ENCODE results near the gene FER. TPM values are rescaled to one million over a fixed set of nuclear protein-coding genes. Genes with fewer than 3 reads are reported as not detected.

FER gene
- total and polyA plus RNA-seq, 2 of the 8 experiments (the other 6 are each of a cell fraction or from before 2014, with no cell fraction given), result 1.3 to 15.8 TPM

DNA sequence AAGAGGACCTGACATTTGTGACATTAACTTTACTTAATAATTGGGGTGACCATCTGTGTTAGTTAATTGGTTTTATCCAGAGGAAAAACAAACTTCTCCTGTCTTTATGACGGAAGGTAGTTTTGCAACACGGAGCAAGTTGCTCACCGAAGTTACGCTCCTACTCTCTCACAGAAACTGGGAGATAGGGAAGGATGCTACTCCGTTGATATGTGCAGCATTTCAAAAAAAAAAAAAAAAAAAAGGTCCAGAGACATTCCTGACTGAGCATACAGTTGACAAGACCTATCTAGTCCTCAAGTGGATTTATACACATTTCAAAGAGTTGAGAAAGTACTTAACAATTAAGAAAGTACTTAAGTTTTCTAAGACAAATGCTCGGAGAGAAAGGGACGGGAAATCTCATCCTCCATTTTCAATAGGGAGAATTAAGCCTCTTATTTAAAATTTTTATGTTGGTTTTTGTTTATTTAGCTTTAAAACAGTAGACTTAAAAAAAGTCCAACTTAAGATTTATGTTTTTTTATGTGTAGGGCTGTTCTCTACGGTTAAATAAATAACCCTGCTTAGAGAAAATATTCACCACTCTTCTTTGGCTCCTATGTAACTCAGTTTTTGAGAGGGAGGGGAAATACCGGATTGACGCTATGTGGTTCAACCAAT, 455 bp upstream of the FER start (continued):
- TF ChIP-seq, protein P1, sequence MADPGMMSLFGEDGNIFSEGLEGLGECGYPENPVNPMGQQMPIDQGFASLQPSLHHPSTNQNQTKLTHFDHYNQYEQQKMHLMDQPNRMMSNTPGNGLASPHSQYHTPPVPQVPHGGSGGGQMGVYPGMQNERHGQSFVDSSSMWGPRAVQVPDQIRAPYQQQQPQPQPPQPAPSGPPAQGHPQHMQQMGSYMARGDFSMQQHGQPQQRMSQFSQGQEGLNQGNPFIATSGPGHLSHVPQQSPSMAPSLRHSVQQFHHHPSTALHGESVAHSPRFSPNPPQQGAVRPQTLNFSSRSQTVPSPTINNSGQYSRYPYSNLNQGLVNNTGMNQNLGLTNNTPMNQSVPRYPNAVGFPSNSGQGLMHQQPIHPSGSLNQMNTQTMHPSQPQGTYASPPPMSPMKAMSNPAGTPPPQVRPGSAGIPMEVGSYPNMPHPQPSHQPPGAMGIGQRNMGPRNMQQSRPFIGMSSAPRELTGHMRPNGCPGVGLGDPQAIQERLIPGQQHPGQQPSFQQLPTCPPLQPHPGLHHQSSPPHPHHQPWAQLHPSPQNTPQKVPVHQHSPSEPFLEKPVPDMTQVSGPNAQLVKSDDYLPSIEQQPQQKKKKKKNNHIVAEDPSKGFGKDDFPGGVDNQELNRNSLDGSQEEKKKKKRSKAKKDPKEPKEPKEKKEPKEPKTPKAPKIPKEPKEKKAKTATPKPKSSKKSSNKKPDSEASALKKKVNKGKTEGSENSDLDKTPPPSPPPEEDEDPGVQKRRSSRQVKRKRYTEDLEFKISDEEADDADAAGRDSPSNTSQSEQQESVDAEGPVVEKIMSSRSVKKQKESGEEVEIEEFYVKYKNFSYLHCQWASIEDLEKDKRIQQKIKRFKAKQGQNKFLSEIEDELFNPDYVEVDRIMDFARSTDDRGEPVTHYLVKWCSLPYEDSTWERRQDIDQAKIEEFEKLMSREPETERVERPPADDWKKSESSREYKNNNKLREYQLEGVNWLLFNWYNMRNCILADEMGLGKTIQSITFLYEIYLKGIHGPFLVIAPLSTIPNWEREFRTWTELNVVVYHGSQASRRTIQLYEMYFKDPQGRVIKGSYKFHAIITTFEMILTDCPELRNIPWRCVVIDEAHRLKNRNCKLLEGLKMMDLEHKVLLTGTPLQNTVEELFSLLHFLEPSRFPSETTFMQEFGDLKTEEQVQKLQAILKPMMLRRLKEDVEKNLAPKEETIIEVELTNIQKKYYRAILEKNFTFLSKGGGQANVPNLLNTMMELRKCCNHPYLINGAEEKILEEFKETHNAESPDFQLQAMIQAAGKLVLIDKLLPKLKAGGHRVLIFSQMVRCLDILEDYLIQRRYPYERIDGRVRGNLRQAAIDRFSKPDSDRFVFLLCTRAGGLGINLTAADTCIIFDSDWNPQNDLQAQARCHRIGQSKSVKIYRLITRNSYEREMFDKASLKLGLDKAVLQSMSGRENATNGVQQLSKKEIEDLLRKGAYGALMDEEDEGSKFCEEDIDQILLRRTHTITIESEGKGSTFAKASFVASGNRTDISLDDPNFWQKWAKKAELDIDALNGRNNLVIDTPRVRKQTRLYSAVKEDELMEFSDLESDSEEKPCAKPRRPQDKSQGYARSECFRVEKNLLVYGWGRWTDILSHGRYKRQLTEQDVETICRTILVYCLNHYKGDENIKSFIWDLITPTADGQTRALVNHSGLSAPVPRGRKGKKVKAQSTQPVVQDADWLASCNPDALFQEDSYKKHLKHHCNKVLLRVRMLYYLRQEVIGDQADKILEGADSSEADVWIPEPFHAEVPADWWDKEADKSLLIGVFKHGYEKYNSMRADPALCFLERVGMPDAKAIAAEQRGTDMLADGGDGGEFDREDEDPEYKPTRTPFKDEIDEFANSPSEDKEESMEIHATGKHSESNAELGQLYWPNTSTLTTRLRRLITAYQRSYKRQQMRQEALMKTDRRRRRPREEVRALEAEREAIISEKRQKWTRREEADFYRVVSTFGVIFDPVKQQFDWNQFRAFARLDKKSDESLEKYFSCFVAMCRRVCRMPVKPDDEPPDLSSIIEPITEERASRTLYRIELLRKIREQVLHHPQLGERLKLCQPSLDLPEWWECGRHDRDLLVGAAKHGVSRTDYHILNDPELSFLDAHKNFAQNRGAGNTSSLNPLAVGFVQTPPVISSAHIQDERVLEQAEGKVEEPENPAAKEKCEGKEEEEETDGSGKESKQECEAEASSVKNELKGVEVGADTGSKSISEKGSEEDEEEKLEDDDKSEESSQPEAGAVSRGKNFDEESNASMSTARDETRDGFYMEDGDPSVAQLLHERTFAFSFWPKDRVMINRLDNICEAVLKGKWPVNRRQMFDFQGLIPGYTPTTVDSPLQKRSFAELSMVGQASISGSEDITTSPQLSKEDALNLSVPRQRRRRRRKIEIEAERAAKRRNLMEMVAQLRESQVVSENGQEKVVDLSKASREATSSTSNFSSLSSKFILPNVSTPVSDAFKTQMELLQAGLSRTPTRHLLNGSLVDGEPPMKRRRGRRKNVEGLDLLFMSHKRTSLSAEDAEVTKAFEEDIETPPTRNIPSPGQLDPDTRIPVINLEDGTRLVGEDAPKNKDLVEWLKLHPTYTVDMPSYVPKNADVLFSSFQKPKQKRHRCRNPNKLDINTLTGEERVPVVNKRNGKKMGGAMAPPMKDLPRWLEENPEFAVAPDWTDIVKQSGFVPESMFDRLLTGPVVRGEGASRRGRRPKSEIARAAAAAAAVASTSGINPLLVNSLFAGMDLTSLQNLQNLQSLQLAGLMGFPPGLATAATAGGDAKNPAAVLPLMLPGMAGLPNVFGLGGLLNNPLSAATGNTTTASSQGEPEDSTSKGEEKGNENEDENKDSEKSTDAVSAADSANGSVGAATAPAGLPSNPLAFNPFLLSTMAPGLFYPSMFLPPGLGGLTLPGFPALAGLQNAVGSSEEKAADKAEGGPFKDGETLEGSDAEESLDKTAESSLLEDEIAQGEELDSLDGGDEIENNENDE (IDR thresholded peaks at IDR 0.05; ENCODE audit: insufficient replicate concordance, low read length), result no peak
- no peak for TF ChIP-seq CBX5 (IDR thresholded peaks at IDR 0.05; ENCODE audit: low read depth, low read length)
- no peak for TF ChIP-seq SIX5 (IDR thresholded peaks at IDR 0.05; ENCODE audit: low read depth, low read length)
- no peak for TF ChIP-seq EGR1 (IDR thresholded peaks at IDR 0.05; ENCODE audit: borderline replicate concordance, low read depth, low read length)
- no peak for TF ChIP-seq YY1 (IDR thresholded peaks at IDR 0.05; ENCODE audit: low read depth, low read length)
- no peak for TF ChIP-seq EZH2 (IDR thresholded peaks at IDR 0.05; ENCODE audit: low read depth, low read length, severe bottlenecking)
- TF ChIP-seq POLR2AphosphoS5 (IDR thresholded peaks at IDR 0.05; ENCODE audit: low read depth, low read length), result no peak
- no peak for TF ChIP-seq KDM1A (IDR thresholded peaks at IDR 0.05; ENCODE audit: borderline replicate concordance, low read length)
- no peak for TF ChIP-seq KDM5A (IDR thresholded peaks at IDR 0.05; ENCODE audit: low read length)
- TF ChIP-seq RAD21 (IDR thresholded peaks at IDR 0.05 in 1 of 2, conservative IDR thresholded peaks at IDR 0.05 in 1 of 2; ENCODE audit: low read depth in 2 of 2, low read length in 2 of 2), result no peak
- no peak for TF ChIP-seq PHF8 (conservative IDR thresholded peaks at IDR 0.05; ENCODE audit: low read depth, low read length)
